ENCODE measurements around the gene PCGF3.
"Not testable (repeated sequence)": the region's sequence is repeated elsewhere in the genome, so short reads cannot be mapped to it uniquely, and the experiment has no call there.

PCGF3 gene

GRCh38 chr4:742742-743311 lies 37.2 kb downstream of the PCGF3 start:
- peak; percentile 83 for DNase-seq

- DNase-seq = no peak
Observed at GRCh38 chr4:743463-744211, 38.0 kb downstream of the PCGF3 start.

- DNase-seq = no peak
Observed at GRCh38 chr4:744212-744841, 38.7 kb downstream of the PCGF3 start.

GRCh38 chr4:747546-748170 lies 42.0 kb downstream of the PCGF3 start:
- no peak for DNase-seq

GRCh38 chr4:748461-748860 lies 42.8 kb downstream of the PCGF3 start:
- no peak for DNase-seq

GRCh38 chr4:749698-750666 lies 44.4 kb downstream of the PCGF3 start:
- DNase-seq = no peak

- DNase-seq = no peak
Observed at GRCh38 chr4:751676-752075, 46.0 kb downstream of the PCGF3 start.

- no peak for DNase-seq
Observed at GRCh38 chr4:752196-752861, 46.7 kb downstream of the PCGF3 start.

GRCh38 chr4:753186-753585 lies 47.6 kb downstream of the PCGF3 start:
- not testable (repeated sequence) for DNase-seq

GRCh38 chr4:754221-755120 lies 48.8 kb downstream of the PCGF3 start:
- DNase-seq = no peak

- DNase-seq = no peak
Observed at GRCh38 chr4:757111-757510, 51.5 kb downstream of the PCGF3 start.

GRCh38 chr4:759810-760209 lies 54.2 kb downstream of the PCGF3 start:
- DNase-seq = not testable (repeated sequence)

- DNase-seq = no peak
Observed at GRCh38 chr4:760616-761015, 55.0 kb downstream of the PCGF3 start.

GRCh38 chr4:761086-761485 lies 55.5 kb downstream of the PCGF3 start:
- DNase-seq = no peak

- no peak for DNase-seq
Observed at GRCh38 chr4:761739-762138, 56.1 kb downstream of the PCGF3 start.

- no peak for DNase-seq
Observed at GRCh38 chr4:762211-763190, 56.9 kb downstream of the PCGF3 start.

GRCh38 chr4:763191-763810 lies 57.7 kb downstream of the PCGF3 start:
- no peak for DNase-seq

GRCh38 chr4:763922-764321 lies 58.3 kb downstream of the PCGF3 start:
- DNase-seq = no peak
